Loucy (cell line): ENCODE data around the gene UBAP2.

ENCODE experiments used
- H2AFZ ChIP-seq: fragments of 200-600 bp; sonication (generic); 2 replicates; pipeline ENCODE4 v1.6.0; 2016; ENCODE audit warnings: antibody characterized with exemption, mild to moderate bottlenecking, low read length, moderate library complexity
- H3F3A ChIP-seq: fragments of 200-600 bp; 2 replicates; pipeline ENCODE4 v1.6.0; 2016; ENCODE audit warnings: antibody characterized with exemption, low read depth, mild to moderate bottlenecking
- H3K27me3 ChIP-seq: fragments of 200-600 bp; sonication (generic); 2 replicates; pipeline ENCODE4 v1.6.1; 2014; ENCODE audit warnings: low read length, mild to moderate bottlenecking; ENCODE audit not compliant: insufficient read depth, poor library complexity, severe bottlenecking
- H3K36me3 ChIP-seq: fragments of 200-600 bp; sonication (generic); 2 replicates; pipeline ENCODE4 v1.6.1; 2016; ENCODE audit warnings: low read length; ENCODE audit not compliant: insufficient read depth
- H3K4me1 ChIP-seq: fragments of 200-600 bp; sonication (generic); 2 replicates; pipeline ENCODE4 v1.5.1; 2014; ENCODE audit warnings: low read length, mild to moderate bottlenecking; ENCODE audit not compliant: insufficient read depth, poor library complexity, severe bottlenecking
- H3K4me2 ChIP-seq: fragments of 200-600 bp; sonication (generic); 2 replicates; pipeline ENCODE4 v1.6.0; 2014; ENCODE audit warnings: antibody characterized with exemption, low read length, low read depth, mild to moderate bottlenecking; ENCODE audit not compliant: poor library complexity, severe bottlenecking
- H3K4me3 ChIP-seq: fragments of 200-600 bp; sonication (generic); 2 replicates; pipeline ENCODE4 v1.5.1; 2014; ENCODE audit warnings: low read length, mild to moderate bottlenecking, mixed read lengths; ENCODE audit not compliant: poor library complexity, severe bottlenecking
- H3K79me2 ChIP-seq: fragments of 200-600 bp; sonication (generic); 2 replicates; pipeline ENCODE4 v1.6.1; 2014; ENCODE audit warnings: low read length; ENCODE audit not compliant: insufficient read depth
- H3K9ac ChIP-seq: fragments of 200-600 bp; sonication (generic); 2 replicates; pipeline ENCODE4 v1.6.0; 2014; ENCODE audit warnings: mild to moderate bottlenecking, low read depth, low read length, moderate library complexity; ENCODE audit not compliant: poor library complexity, severe bottlenecking
- H3K9me2 ChIP-seq: fragments of 200-600 bp; sonication (generic); replicated peaks from 2 replicates; pipeline ENCODE4 v1.6.1; 2016; ENCODE audit warnings: low read depth, low read length, mixed read lengths
- H3K9me3 ChIP-seq: fragments of 200-600 bp; sonication (generic); 2 replicates; pipeline ENCODE4 v1.6.1; 2014; ENCODE audit warnings: mild to moderate bottlenecking, antibody characterized with exemption, low read length, low read depth; ENCODE audit not compliant: insufficient read depth
- H4K20me1 ChIP-seq: fragments of 200-600 bp; sonication (generic); 2 replicates; pipeline ENCODE4 v1.6.0; 2014; ENCODE audit warnings: antibody characterized with exemption, low read length, mild to moderate bottlenecking; ENCODE audit not compliant: insufficient read depth, poor library complexity, severe bottlenecking
- CTCF ChIP-seq: fragments of 200-600 bp; sonication (generic); conservative IDR thresholded peaks from 2 replicates; pipeline ENCODE4 v1.5.1; 2014; ENCODE audit warnings: mild to moderate bottlenecking, antibody characterized with exemption, low read length
- EZH2phosphoT487 ChIP-seq: fragments of 200-600 bp; IDR thresholded peaks from 2 replicates; pipeline ENCODE4 v1.6.1; 2018; ENCODE audit warnings: antibody characterized with exemption, mild to moderate bottlenecking, moderate library complexity, borderline replicate concordance

UBAP2 gene

GRCh38 chr9:33880211-33881089, 168.2 kb downstream of the UBAP2 start:
- H3K79me2 ChIP-seq, result peaks cover 99% of the 10 kb centered on the region
- no peak overlapping the region for H2AFZ ChIP-seq
- no peak overlapping the region for H3K4me2 ChIP-seq
- H3K9me3 ChIP-seq, result no peaks in the 10 kb centered on the region
- TF ChIP-seq CTCF, result no peak
- TF ChIP-seq EZH2phosphoT487, result no peak
- H4K20me1 ChIP-seq, result peaks cover 93% of the 10 kb centered on the region
- no peak overlapping the region for H3K4me3 ChIP-seq
- H3K9ac ChIP-seq, result no peak overlapping the region
- H3K36me3 ChIP-seq, result no peaks in the 10 kb centered on the region; the same call in 1 of the 2 replicates
- H3F3A ChIP-seq, result no peaks in the 10 kb centered on the region
- H3K4me1 ChIP-seq, result no peaks in the 10 kb centered on the region
- H3K27me3 ChIP-seq, result no peaks in the 10 kb centered on the region
- no peaks in the 10 kb centered on the region for H3K9me2 ChIP-seq

- peaks cover 93% of the 10 kb centered on the region for H4K20me1 ChIP-seq
- H2AFZ ChIP-seq, result no peak overlapping the region
- no peaks in the 10 kb centered on the region for H3K4me1 ChIP-seq
- no peaks in the 10 kb centered on the region for H3F3A ChIP-seq
- TF ChIP-seq CTCF (no peak), EZH2phosphoT487 (no peak)
- H3K9ac ChIP-seq, result no peak overlapping the region
- no peaks in the 10 kb centered on the region for H3K9me2 ChIP-seq
- no peaks in the 10 kb centered on the region for H3K27me3 ChIP-seq
- H3K9me3 ChIP-seq, result no peaks in the 10 kb centered on the region
- H3K36me3 ChIP-seq, result no peaks in the 10 kb centered on the region; the same call in 1 of the 2 replicates
- no peak overlapping the region for H3K4me3 ChIP-seq
- peaks cover 99% of the 10 kb centered on the region for H3K79me2 ChIP-seq
- H3K4me2 ChIP-seq, result no peak overlapping the region
Observed at GRCh38 chr9:33878691-33879366, 169.9 kb downstream of the UBAP2 start.

GRCh38 chr9:33877727-33878489, 170.8 kb downstream of the UBAP2 start:
- no peak for TF ChIP-seq CTCF
- TF ChIP-seq EZH2phosphoT487, result no peak
- peaks cover 99% of the 10 kb centered on the region for H3K79me2 ChIP-seq

More at GRCh38 chr9:33877727-33878489, 170.8 kb downstream of the UBAP2 start:
- H3K4me1 ChIP-seq, result no peaks in the 10 kb centered on the region
- no peak overlapping the region for H2AFZ ChIP-seq
- no peak overlapping the region for H3K4me2 ChIP-seq
- H3K9me3 ChIP-seq, result no peaks in the 10 kb centered on the region
- no peak overlapping the region for H3K9ac ChIP-seq
- no peaks in the 10 kb centered on the region; the same call in 1 of the 2 replicates for H3K36me3 ChIP-seq
- no peaks in the 10 kb centered on the region for H3F3A ChIP-seq
- H3K27me3 ChIP-seq, result no peaks in the 10 kb centered on the region
- H3K4me3 ChIP-seq, result no peak overlapping the region
- peaks cover 93% of the 10 kb centered on the region for H4K20me1 ChIP-seq
- no peaks in the 10 kb centered on the region for H3K9me2 ChIP-seq
